ENCODE measurements around the gene RPA1.
A peak's percentile ranks its signal among the peaks of the same experiment; 100 is the strongest.
"Not testable (repeated sequence)": the region's sequence is repeated elsewhere in the genome, so short reads cannot be mapped to it uniquely, and the experiment has no call there.

RPA1 gene

GRCh38 chr17:1820528-1821252 lies 9.1 kb upstream of the RPA1 start:
- no peak for DNase-seq

GRCh38 chr17:1829216-1829591 lies 601 bp upstream of the RPA1 start:
- no peak for DNase-seq

DNA sequence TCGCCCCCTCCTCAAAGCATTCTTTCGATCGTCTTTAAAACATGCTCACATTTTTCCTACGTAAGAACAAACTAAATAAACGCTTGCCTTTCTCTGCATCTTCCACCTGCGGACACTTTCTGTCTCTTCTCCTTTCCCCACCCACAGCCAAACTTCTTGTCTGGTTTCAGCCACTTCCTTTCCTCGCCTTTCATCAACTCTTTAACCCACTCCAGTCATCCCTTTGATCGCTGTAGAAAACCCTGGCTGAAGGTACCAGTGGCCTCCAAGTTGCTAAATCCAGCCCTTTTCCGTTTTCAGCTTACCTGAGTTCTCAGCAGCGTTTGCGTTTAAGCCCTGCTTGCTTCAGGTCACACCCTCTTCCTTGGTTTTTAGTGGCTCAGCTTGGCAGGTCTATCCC lies 483 bp downstream of the RPA1 start:
- DNase-seq = peak in 1 of 2 donors; percentile 44

DNA sequence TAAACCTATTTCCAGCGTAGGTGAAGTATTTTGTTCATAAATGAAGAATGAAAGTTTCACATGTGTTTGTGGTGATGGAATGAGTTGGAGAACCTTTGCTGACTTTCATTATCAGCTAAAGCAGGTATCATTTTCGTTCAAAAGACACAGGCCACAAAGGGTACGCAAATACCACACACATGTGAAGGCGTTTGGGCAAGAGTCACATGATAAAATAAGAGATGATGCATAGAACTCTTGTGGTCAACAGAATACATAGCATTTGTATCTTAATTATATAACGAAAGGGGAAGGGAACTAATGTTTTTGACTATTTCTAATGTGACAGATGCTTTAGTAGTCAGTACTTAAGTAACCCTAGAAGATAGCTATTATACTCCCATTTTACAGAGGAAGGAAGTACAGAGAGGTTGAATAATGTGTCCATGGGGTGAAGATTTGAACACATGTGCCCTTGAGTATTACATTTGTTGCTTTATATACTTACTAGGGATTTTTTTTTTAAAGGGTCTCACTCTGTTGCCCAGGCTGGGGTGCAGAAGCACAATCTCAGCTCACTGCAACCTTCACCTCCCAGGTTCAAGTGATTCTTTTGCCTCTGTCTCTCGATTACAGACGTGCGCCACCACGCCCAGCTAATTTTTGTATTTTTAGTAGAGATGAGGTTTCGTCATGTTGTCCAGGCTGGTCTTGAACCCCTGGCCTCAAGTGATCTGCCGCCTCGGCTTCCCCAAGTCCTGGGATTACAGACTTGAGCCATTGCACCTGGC lies 4.8 kb downstream of the RPA1 start:
- peak in 1 of 2 donors; percentile 39 for DNase-seq

- DNase-seq = no peak
Observed at GRCh38 chr17:1839516-1839915, 9.7 kb downstream of the RPA1 start.

GRCh38 chr17:1843947-1844346 lies 14.1 kb downstream of the RPA1 start:
- DNase-seq = no peak

DNA sequence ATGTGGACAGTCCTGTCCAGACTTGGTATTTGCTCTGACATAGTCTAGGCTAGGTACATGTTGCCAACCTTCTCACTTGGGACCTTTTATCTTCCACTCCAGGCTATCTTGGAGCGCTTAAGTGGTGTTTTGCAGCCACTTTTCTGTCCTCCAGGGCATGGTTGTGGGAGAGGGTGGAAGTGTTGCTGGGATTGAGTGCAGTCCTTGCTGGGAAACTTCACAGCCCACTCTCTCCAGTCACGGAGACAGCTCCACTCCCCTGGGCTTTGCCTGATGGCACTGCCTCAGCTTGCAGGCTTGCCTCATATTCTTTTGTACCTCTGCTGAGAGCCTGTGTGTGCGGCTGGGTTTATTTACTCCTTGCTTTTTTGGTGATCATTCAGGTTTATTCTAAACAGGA lies 17.4 kb downstream of the RPA1 start:
- DNase-seq = no peak

DNA sequence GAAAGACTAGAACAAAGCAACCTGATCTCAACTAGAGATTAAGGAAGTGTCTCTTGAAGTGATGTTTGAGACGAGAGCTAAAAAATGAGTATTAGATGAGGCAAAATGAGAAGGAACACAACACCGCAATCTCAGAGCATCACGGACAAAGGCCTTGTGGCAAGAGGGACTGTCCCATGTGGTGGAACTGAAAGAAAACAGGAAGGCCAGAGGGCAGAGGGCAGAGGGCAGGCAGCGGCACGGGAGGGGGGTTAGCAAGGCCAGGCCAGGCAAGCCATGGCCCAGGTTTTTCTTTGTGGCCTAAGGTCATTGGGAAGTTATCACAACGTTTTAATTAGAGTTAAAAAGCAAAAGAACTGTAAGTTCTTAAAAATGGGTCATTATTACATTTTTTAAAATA lies 22.5 kb downstream of the RPA1 start:
- no peak for DNase-seq

GRCh38 chr17:1853698-1854097 lies 23.9 kb downstream of the RPA1 start:
- no peak for DNase-seq

GRCh38 chr17:1856462-1856861 lies 26.7 kb downstream of the RPA1 start:
- DNase-seq = not testable (repeated sequence)

- no peak for DNase-seq
Observed at GRCh38 chr17:1860978-1861377, 31.2 kb downstream of the RPA1 start.

DNA sequence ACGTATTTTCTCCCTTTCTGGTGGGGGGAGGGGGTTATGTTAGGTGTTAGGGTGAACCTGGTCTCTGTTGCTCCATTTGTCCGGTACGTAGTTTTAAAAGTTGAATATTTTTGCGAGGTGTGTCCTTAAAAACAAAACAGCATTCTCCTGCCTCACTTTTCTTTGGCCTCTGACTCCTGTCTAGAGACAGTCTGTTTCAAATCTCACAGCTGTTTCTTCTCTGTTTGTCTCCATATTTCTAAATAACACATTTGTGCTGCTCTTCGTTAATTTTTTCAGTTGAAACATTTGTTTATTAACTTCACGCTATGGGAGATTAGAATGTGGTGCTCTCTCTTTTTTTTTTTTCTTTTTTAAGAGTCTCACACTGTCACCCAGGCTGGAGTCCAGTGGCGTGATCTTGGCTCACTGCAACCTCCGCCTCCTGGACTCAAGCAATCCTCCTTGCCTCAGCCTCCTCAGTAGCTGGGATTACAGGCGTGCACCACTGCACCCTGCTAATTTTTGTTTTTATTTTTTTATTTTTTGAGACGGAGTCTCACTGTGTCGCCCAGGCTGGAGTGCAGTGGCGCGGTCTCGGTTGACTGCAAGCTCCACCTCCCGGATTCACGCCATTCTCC lies 31.7 kb downstream of the RPA1 start:
- no peak for DNase-seq

DNA sequence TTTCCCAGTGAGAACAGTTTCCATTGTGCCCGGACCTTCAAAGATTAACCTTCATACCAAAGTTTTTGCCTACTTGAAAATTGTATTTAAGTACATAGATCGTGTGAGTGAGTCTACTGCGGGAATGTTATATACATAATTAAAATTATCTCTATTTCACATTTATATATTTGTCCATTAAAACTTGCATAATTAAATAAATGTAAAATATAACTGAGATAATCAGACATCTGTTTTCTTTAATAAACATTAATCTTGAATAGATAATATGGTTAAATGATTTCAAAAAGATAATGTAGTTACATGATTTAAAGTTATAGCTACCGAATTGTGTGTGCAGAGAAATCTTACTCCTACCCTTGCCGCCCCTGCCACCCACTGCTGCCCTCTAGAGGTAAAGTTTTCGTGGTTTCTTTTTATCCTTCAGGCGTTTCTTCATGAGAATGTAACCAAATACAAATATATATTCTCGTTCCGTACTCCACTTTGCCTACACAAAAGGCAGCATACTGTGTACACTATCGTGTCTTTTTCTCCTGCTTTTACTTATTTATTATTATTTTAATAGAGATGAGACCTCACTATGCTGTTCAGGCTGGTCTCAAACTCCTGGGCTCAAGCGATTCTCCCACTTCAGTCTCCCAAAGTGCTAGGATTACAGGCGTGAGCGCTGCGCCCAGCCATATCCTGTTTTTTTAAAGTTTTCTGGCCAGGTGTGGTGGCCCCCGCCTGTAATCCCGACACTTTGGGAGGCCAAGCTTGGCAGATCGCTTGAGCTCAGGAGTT lies 35.6 kb downstream of the RPA1 start:
- peak; percentile 62 to 80 for DNase-seq

DNA sequence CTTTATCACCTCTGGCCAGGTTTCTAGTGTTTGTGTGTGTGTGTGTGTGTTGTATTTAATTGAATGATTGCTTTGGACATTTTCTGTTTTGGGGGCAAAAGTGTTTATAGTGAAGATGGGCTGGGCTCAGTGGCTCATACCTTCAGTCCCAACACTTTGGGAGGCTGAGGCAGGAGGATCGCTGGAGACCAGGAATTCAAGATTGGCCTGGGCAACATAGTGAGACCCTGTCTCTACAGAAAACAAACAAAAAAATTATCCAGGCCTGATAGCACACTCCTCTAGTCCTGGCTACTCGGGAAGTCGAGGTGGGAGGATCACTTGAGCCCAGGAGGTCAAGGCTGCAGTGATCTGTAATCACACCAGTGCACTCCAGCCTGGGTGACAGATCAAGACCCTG lies 37.5 kb downstream of the RPA1 start:
- DNase-seq = no peak

GRCh38 chr17:1868090-1868489 lies 38.3 kb downstream of the RPA1 start:
- DNase-seq = no peak

- peak in 1 of 2 donors; percentile 84 for DNase-seq
Observed at GRCh38 chr17:1870592-1870991, 40.8 kb downstream of the RPA1 start.

DNA sequence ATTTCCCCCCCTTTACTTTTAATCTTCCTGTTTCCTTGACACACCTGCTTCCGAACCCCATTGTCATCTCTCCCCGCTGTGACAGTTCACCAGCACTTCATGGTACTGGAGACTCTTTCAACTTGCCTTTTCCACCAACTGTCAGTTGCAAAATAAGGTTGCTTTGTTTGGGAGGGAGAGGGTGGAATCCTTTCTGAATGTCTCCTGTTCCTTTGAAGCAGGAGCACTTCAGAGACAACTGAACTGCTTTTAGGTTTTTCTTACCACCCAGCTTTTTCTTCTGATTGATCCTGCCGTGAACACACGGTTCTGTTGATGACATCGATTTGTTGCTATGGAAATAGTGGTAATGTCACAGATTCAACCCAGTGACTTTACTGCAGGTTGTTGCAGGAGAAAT lies 42.0 kb downstream of the RPA1 start:
- peak; percentile 66 to 84 for DNase-seq

DNA sequence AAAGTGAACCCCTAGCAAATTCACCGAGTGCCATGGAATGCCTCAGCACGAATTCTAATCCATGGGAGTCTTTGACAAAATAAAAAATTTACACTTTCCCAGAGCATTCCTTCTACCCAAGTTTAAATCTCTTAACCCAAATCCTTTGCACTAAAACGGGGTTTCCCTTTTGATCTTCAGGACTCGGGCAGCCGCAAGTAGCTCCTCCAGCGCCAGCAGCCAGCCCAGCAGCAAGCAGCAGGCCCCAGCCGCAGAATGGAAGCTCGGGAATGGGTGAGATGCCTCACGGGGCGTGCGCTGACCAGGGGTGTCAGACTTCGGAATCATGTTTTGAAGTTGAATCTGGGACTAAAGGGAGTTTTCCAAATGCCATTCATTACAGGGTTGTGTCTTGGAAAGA lies 42.4 kb downstream of the RPA1 start:
- DNase-seq = no peak

GRCh38 chr17:1872976-1873375 lies 43.2 kb downstream of the RPA1 start:
- DNase-seq = no peak

GRCh38 chr17:1873418-1873817 lies 43.6 kb downstream of the RPA1 start:
- DNase-seq = peak; percentile 23 to 77

DNA sequence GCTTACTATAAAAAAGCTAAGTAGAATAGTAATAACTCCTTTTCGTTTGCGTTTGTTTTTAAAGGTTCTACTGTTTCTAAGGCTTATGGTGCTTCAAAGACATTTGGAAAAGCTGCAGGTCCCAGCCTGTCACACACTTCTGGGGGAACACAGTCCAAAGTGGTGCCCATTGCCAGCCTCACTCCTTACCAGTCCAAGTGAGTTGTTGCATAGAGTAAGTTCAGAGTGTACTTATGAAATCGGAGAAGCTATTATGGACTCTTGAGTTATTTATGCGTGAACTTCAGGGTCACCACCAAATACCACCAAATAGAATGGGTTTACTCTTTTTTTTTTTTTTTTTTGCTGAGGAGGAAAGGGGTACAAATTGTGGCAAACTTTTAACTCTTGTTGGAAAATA lies 45.8 kb downstream of the RPA1 start:
- no peak for DNase-seq

DNA sequence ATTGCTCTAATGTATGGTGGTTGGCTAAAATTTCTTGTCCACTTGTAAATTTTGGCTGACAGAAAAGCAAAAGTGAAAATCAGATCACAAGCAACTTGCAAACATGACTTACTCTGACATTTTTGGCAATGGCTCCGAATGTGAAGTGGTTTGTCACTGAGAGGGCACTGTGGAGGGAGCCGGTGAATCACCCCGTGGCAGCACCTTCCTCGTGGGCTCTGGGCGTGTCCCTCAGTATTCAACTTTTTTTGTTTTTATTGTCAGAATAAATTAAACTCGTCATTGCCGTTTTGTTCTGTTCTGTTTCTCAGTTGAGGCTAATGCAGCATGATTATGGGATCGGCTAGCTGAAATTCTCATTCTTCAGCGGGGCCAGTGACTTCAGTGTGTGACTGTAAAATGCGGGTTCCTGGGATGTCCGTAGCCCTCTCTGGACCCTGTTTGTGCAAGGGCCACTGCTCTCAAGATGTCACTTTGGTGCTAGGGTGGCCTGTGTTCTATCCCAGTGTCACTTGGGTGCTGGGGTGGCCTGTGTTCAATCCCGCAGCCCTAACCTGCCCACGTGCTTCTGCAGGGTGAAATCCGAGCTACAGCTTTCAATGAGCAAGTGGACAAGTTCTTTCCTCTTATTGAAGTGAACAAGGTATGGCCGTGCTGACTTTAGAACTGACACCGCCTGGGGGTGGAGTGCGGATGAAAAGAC lies 48.8 kb downstream of the RPA1 start:
- DNase-seq = peak in 1 of 2 donors; percentile 26

Measured in CD4-positive, alpha-beta T cell treated with Interleukin-4 for 1 hour (primary cell).